Retinal pigment epithelial cell (primary cell): ENCODE data around the gene NTN1.

Experiments used
- DNase-seq: peaks from one replicate; pipeline ENCODE4 v3.0.0-alpha.2; 2010; ENCODE audit warnings: low read depth
- H3K4me3 ChIP-seq: 2 replicates; pipeline ENCODE4 v1.5.1; 2011; ENCODE audit warnings: mild to moderate bottlenecking, low read length, control low read depth, moderate library complexity
- CTCF ChIP-seq: conservative IDR thresholded peaks from 2 replicates; pipeline ENCODE4 v1.5.1; 2011; ENCODE audit warnings: low read depth, low read length, control low read depth, inconsistent platforms

NTN1 gene

GRCh38 chr17:9283909-9284308 is 262.6 kb downstream of the NTN1 start:
- TF ChIP-seq CTCF, result no peak
- H3K4me3 ChIP-seq, result no peak overlapping the region
- no peak for DNase-seq

DNA sequence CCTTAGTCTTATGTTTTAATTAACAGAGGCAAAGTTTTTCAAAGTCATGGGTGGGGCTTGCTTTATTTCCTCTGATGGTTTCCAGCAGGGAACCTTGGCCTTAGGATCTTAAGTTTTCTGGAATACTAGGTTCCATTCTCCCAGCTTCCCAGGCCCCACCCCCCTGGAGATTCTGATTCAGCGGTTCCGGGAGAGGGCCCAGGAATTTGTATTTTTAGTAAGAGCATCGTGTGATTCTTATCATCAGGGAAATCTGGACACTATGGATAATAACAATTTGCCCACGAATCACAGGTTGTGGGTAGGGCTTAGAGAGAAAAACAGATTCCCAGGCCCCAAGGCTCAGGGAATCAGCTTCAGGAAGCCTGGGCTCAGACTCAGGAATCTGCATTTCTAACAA is 263.6 kb downstream of the NTN1 start:
- DNase-seq, result no peak
- TF ChIP-seq CTCF, result no peak
- H3K4me3 ChIP-seq, result no peak overlapping the region

DNA sequence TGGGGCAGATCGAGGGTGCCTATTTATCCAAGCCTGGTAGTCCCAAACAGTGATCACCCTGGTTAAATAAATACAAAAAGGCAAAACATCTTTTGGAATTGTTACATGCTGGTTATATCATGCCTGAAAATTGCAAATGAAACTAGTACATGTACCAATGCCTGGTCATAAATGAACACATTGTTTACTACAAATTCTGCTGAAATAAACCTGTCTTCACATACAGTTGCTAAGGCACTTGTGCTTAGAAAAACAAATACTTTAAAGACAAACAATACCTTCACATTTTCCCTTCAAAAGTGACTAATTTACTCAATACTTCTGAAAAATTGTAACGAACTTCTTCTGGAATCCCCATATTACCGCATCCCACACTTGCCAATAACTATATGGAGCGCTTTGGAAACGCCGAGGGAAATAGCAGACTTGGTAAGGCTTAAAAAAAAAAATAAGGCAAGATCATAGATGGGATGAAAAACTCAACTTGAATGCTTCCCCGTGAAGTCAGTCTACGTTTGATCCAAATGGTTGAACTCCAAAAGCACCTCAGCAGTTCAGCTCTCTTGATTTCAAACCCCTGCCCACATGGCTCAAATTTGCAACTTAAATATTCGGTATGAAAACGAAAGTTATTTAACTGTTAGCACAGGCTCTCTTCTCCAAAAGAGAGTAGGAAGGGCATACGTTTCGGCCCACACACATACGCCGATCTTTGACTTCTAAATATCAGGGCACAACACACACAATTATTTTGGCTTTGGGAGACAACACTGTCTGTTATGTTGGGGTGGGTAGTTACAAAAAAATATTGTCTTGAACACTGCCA is 264.5 kb downstream of the NTN1 start:
- TF ChIP-seq CTCF, result no peak
- DNase-seq, result no peak
- H3K4me3 ChIP-seq, result no peak overlapping the region

DNA sequence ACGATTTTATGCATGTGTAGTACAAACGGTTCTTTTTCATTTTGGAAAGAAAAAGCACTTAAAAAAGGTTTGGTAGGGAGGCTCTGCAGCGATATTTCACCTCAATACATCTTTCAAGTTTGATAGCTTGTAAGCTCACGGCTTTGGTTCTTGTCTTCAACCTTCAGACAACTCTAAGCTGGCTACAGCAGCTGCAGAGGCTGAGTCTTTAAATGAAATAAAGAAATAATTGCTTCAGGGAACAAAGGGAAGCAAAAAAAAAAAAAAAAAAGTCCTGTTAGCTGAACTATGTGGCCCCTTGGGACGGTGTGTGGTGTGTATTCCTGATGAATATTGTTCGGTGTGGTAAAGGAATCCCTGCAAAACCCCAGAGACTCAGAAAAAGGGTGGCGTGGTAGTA is 265.1 kb downstream of the NTN1 start:
- DNase-seq, result no peak
- no peak overlapping the region for H3K4me3 ChIP-seq
- no peak for TF ChIP-seq CTCF

DNA sequence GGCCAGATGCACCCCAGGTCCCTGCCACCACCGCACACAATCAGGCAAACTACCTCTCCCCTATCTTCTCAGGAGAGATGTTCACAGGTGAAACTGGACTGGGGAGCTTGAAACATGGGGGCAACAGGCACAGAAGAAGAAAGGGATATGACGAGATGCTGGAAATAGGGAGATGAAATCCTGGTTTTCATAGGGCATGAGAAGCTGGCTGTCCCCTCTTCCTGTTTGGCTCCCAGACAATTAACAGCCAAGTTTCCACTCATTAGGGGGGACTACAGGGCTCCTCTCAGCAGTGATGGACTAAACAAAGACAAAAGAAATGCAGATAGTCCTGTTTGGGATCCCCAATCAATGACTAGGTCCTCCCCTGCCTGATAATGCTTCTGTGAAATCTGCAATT is 266.0 kb downstream of the NTN1 start:
- DNase-seq, result no peak
- TF ChIP-seq CTCF, result no peak
- no peak overlapping the region for H3K4me3 ChIP-seq

DNA sequence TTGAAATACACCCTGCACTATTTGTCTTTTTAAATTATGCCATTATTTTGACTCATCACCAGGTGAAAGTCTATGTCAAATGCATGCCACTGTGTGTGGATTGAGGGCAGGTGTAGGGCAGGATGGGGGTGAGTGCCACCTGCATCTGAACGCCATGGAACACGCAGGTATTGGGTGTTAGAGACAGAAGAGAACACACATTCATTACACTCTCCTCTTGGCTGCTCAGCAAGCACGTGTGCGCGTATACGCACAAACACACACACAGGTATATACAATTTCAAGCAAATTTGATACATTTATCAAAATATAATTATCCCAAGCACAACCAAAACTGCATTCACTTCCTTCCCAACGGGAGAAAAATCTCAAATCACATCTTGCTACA is 268.9 kb downstream of the NTN1 start:
- no peak overlapping the region for H3K4me3 ChIP-seq
- no peak for DNase-seq
- TF ChIP-seq CTCF, result no peak

DNA sequence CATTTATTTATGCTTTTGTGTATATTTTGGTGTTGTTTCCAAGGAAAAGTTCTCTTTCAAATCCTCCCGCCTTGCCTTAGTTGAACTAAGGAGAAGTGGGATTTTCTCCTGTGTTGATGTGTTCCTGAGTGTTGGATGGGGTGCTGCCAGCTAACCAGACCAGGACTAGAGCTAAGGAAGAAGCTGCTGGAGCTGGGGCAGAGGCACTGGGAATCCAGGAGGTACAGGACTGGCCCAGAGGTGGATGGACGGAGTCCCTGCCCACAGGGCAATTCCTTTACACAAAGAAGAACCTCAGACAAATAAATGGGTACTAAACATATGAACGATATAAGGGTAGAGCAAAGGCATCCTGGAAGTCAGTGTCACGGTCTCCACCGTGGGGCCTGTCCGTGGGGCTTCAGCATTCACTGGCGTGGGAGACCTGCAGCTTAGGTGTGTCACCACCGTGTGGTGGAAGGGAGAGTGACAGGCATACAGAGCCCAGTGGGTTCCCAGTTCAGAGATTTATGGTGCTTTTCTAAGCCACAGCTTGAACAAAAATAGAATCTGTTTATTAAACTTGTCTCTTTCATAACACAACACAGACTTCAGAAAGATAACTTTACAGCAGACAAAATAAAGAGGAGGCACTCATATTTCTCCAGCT is 270.7 kb downstream of the NTN1 start:
- no peak for DNase-seq
- no peak overlapping the region for H3K4me3 ChIP-seq
- TF ChIP-seq CTCF, result peak; percentile 73
